Activated naive CD4-positive, alpha-beta T cell treated with anti-CD3 and anti-CD28 coated beads, Interleukin-2, amount 50 U/mL, for 72 hours (primary cell): ENCODE results near the gene ME3. TPM values are rescaled to one million over a fixed set of nuclear protein-coding genes. Genes with fewer than 3 reads are reported as not detected.

Experiments
- ATAC-seq, 2 donors: fragments of 150-1000 bp; cut with Tn5 transposase; 2 replicates each; pipeline ENCODE4 v1.10.0; 2021; ENCODE audit warnings: mild to moderate bottlenecking in 2 of 2, moderate library complexity in 2 of 2
- DNase-seq, 2 donors: peaks; one replicate each; pipeline ENCODE4 v3.0.0; 2021 to 2022; ENCODE audit warnings: low spot score in 2 of 2
- H3K27ac Mint-ChIP-seq, 2 donors: one replicate each; pipeline ENCODE4 v1.8.0; 2022; ENCODE audit warnings: mild to moderate bottlenecking in 2 of 2, mixed read lengths in 2 of 2
- H3K36me3 Mint-ChIP-seq, 2 donors: one replicate each; pipeline ENCODE4 v1.8.0; 2022; ENCODE audit warnings: mixed read lengths in 2 of 2
- H3K9me3 Mint-ChIP-seq, 2 donors: one replicate each; pipeline ENCODE4 v1.8.0; 2022; ENCODE audit warnings: mixed read lengths in 2 of 2
- total RNA-seq, 2 donors: library from RNA; stranded (reverse); gene quantifications; one replicate each; pipeline ENCODE4 v1.2.3, GENCODE V29; 2022

The ME3 gene
- total RNA-seq, 2 donors from 2014 or later, result 5.5 to 16.2 TPM

GRCh38 chr11:86492370-86493010 lies 179.9 kb downstream of the ME3 start:
- Mint-ChIP-seq H3K27ac (no peak overlapping the region), H3K36me3 (no peaks in the 10 kb centered on the region), H3K9me3 (peaks cover 0 to 4% of the 10 kb centered on the region in 2 donors)
- ATAC-seq, result no peak
- DNase-seq, result no peak

DNA sequence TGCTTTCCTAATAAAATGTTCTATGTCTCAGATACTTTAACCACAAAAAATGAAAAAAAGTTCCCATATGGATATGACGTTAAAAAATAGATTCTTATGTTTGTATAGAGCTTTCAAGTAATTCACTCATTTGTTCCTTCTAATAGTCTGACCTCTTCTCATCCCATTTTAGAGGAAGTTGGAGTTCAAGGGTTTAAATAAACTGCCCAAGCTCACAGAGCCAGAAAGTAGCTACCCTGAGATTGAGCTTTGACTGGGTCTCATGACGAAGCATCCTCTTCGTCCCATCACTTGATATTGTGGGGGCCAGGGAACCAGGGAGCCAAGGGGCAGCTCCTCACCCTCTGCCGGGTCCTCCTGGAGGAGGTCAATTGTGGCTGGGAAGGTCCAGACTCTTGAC lies 181.4 kb downstream of the ME3 start:
- ATAC-seq (no peak), DNase-seq (no peak)
- peaks cover 0 to 4% of the 10 kb centered on the region in 2 donors for H3K9me3 Mint-ChIP-seq
- no peaks in the 10 kb centered on the region for H3K36me3 Mint-ChIP-seq
- no peak overlapping the region for H3K27ac Mint-ChIP-seq

GRCh38 chr11:86490582-86490981 lies 181.8 kb downstream of the ME3 start:
- Mint-ChIP-seq H3K36me3 (no peaks in the 10 kb centered on the region), H3K27ac (no peak overlapping the region), H3K9me3 (peaks cover 0 to 4% of the 10 kb centered on the region in 2 donors)
- no peak for ATAC-seq
- DNase-seq, result no peak

GRCh38 chr11:86489442-86489841 lies 183.0 kb downstream of the ME3 start:
- ATAC-seq, result no peak
- no peaks in the 10 kb centered on the region for H3K36me3 Mint-ChIP-seq
- DNase-seq, result no peak
- H3K27ac Mint-ChIP-seq, result no peak overlapping the region
- H3K9me3 Mint-ChIP-seq, result peaks cover 0 to 4% of the 10 kb centered on the region in 2 donors

- Mint-ChIP-seq H3K27ac (no peak overlapping the region), H3K36me3 (no peaks in the 10 kb centered on the region), H3K9me3 (peaks cover 0 to 4% of the 10 kb centered on the region in 2 donors)
- DNase-seq, result no peak
- ATAC-seq, result no peak
Measured at GRCh38 chr11:86488553-86488952, 183.9 kb downstream of the ME3 start.

- Mint-ChIP-seq H3K9me3 (peaks cover 0 to 4% of the 10 kb centered on the region in 2 donors), H3K27ac (no peak overlapping the region), H3K36me3 (no peaks in the 10 kb centered on the region)
- DNase-seq (no peak), ATAC-seq (no peak)
Measured at GRCh38 chr11:86487671-86488070, 184.7 kb downstream of the ME3 start.

DNA sequence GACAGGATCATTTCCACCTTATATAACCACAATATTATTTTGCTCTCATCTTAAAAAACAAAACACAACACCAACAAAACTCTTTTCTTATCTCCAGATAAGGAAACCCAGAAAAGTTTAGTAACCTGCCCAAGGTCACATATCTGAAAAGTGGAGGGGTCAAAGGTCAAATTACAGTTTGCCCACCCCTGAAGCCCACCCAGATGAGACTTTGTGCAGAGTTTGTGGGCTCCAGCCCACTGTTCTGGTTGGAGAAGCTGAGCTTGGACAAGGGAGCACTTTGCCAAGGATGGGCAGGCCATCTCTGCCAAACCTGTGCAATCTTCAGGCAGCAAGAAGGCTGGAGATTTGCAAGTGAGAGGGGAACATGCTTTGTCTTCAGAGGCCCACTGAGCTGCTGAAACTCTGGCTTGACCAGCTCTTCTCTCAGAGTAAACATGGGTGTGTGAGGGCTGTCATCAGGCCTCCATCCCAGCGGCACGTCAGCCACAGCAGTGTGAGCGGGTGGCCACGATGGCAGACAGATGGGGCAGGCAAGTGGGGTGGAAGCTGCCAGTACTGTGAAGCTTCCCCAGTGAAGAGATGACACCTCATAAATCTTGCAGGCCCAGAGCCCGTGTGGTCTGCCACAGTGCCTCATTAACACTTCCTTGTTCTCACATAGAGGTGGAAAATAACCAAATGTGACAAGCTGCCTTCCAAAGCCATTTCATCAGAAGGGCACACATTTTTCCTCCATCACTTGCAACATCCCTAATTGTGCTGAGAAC lies 186.0 kb downstream of the ME3 start:
- ATAC-seq (peak in 1 of 2 donors; percentile 50), DNase-seq (no peak)
- H3K36me3 Mint-ChIP-seq, result no peaks in the 10 kb centered on the region
- no peak overlapping the region for H3K27ac Mint-ChIP-seq
- peaks cover 0 to 4% of the 10 kb centered on the region in 2 donors for H3K9me3 Mint-ChIP-seq

DNA sequence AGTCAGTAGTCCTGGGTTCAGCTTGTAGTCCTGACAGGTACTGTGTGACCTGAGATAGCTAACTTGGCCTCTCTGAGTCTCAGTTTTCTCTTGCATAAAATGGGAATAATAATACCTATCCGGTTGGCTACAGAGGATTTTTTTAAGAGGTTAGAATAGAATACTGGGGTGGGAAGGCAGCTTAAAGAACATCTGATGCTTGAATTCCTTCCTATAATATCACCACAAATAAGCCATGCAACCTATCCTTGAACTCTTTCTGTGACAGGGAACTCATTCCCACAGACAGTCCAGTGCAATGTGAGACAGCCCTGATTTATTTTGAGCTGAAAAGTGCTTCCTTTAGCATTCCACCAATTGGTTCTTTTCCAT lies 187.6 kb downstream of the ME3 start:
- H3K27ac Mint-ChIP-seq, result no peak overlapping the region
- ATAC-seq, result no peak

GRCh38 chr11:86483940-86484794 lies 188.2 kb downstream of the ME3 start:
- peak in 1 of 2 donors; percentile 24 for ATAC-seq
- DNase-seq, result no peak
- Mint-ChIP-seq H3K9me3 (no peaks in the 10 kb centered on the region), H3K36me3 (no peaks in the 10 kb centered on the region), H3K27ac (no peak overlapping the region)

More for the DNA sequence above, 187.6 kb downstream of the ME3 start:
- H3K9me3 Mint-ChIP-seq, result no peaks in the 10 kb centered on the region
- H3K36me3 Mint-ChIP-seq, result no peaks in the 10 kb centered on the region
- DNase-seq, result no peak

- DNase-seq (no peak), ATAC-seq (no peak)
- H3K36me3 Mint-ChIP-seq, result no peaks in the 10 kb centered on the region
- H3K9me3 Mint-ChIP-seq, result no peaks in the 10 kb centered on the region
- H3K27ac Mint-ChIP-seq, result no peak overlapping the region
Measured at GRCh38 chr11:86483610-86483939, 188.8 kb downstream of the ME3 start.

- no peak for DNase-seq
- no peak for ATAC-seq
- Mint-ChIP-seq H3K27ac (no peak overlapping the region), H3K36me3 (no peaks in the 10 kb centered on the region), H3K9me3 (no peaks in the 10 kb centered on the region)
Measured at GRCh38 chr11:86482692-86483091, 189.7 kb downstream of the ME3 start.

GRCh38 chr11:86481399-86481798 lies 191.0 kb downstream of the ME3 start:
- Mint-ChIP-seq H3K36me3 (no peaks in the 10 kb centered on the region), H3K9me3 (no peaks in the 10 kb centered on the region), H3K27ac (no peak overlapping the region)
- ATAC-seq (no peak), DNase-seq (no peak)

GRCh38 chr11:86478348-86478747 lies 194.1 kb downstream of the ME3 start:
- Mint-ChIP-seq H3K9me3 (no peaks in the 10 kb centered on the region), H3K36me3 (no peaks in the 10 kb centered on the region), H3K27ac (no peak overlapping the region)
- ATAC-seq (no peak), DNase-seq (no peak)

DNA sequence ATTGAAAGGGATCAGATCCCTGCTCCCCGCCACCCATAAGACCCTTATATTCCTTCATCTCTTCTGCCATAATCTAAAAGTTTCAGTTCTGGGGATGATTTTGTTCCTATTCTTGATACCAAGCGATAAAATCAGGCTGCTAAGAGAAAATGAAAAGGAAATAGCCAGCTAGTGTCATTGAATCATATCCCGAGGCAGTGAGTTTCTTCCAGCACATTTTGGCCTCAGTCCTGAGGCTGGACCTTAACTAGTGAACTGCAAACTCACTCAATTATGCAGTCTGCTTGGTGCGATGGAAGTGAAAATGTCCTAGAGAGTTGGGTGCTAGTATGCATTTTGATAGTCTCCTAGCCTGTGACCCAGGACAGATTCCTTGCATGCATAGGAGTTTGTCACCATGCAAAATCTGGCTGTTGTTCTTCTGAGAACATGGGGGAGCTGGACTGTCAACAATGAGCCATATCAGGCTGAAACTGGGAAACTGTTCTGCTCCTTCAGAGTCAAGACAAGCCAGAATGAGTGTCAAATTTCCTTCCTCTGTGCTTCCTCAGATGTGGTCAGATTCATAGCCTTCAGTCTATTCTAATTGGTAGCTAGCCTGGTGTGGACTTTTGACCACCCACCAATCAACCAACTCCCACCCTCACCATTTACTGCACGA lies 194.8 kb downstream of the ME3 start:
- Mint-ChIP-seq H3K27ac (no peak overlapping the region), H3K9me3 (no peaks in the 10 kb centered on the region), H3K36me3 (no peaks in the 10 kb centered on the region)
- no peak for DNase-seq
- peak in 1 of 2 donors; percentile 52 for ATAC-seq

DNA sequence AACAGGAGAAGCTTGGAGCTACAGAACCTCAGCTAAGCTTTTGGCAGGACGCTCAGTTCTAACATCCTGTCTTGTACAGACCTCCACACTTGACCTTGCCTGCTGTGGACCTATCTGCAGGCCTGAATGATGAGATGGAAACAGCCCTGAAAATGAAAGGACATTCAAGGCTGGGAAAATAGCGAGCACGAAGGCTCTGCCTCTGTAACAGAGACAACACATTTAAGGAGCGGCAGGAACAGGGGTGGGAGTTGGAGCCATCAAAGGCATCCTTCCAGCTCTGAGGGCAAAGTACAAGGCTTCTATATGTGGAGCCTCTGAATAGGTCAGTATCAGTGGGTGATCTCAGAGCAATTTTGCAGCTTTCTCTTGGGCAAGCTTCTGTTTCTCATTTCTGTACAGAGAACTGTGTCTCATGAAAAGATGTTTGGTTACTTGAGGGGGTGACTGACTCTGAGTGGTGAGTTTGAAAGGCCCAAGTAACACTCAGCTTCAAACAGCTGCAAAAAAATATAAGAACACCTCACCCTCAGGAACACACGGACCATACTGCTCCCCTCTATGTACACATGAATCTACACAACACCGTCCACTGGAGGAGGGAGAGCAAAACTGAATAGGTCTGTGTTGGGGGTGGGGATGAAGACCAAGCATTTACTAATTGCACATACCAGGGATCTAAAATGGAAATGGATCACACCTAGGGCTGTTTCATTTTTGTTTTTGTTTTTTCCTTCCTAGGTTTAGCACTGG lies 196.1 kb downstream of the ME3 start:
- ATAC-seq, result no peak
- H3K36me3 Mint-ChIP-seq, result peaks cover 0 to 6% of the 10 kb centered on the region in 2 donors
- no peak overlapping the region for H3K27ac Mint-ChIP-seq
- no peaks in the 10 kb centered on the region for H3K9me3 Mint-ChIP-seq
- DNase-seq, result no peak

DNA sequence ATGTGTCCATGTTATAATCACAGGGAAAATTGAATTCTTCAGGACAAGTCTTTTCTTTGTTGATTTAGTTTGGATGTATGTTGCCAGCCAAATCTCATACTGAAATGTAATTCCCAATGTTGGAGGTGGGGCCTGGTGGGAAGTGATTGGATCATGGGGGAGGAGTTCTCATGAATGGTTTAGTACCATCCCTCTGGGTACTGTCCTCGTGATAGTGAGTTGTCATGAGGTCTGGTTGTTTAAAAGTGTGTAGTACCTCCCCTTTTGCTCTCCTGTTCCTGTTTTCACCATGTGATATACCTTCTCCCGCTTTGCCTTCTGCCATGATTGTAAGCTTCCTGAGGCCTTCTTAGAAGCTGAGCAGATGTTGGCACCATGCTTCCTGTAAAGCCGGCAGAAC lies 197.4 kb downstream of the ME3 start:
- no peak overlapping the region for H3K27ac Mint-ChIP-seq
- ATAC-seq (no peak), DNase-seq (no peak)
- peaks cover 0 to 6% of the 10 kb centered on the region in 2 donors for H3K36me3 Mint-ChIP-seq
- H3K9me3 Mint-ChIP-seq, result no peaks in the 10 kb centered on the region
